Activated T-helper 1 cell treated with anti-CD3 and anti-CD28 coated beads, Interleukin-12 subunit alpha, Interleukin-12 subunit beta, Interleukin-2, Interleukin-4 antibody, amounts not matched to agents 30 ng/mL and 10 ng/mL and 1 ng/mL, durations not matched to agents 14 hours and 24 hours and 36 hours (primary cell): ENCODE measurements around the gene ARSI. TPM values are rescaled to one million over a fixed set of nuclear protein-coding genes. Genes with fewer than 3 reads are reported as not detected.

Experiments used
- DNase-seq: peaks from one replicate; pipeline ENCODE4 v3.0.0; 2021; ENCODE audit warnings: low spot score
- H3K27ac Mint-ChIP-seq: one replicate; pipeline ENCODE4 v1.8.0; 2021; ENCODE audit warnings: mild to moderate bottlenecking, mixed read lengths
- H3K27me3 Mint-ChIP-seq: one replicate; pipeline ENCODE4 v1.8.0; 2022; ENCODE audit warnings: mild to moderate bottlenecking, moderate library complexity, mixed read lengths; ENCODE audit not compliant: insufficient read depth
- H3K36me3 Mint-ChIP-seq: one replicate; pipeline ENCODE4 v1.8.0; 2021; ENCODE audit warnings: low read depth, mixed read lengths
- H3K4me1 Mint-ChIP-seq: one replicate; pipeline ENCODE4 v1.8.0; 2021; ENCODE audit warnings: low read depth, mixed read lengths
- H3K4me3 Mint-ChIP-seq: one replicate; pipeline ENCODE4 v1.8.0; 2021; ENCODE audit warnings: mild to moderate bottlenecking, moderate library complexity, mixed read lengths
- H3K9me3 Mint-ChIP-seq: one replicate; pipeline ENCODE4 v1.8.0; 2021; ENCODE audit warnings: mixed read lengths
- intact Hi-C: fragments of 100-400 bp; cut with micrococcal nuclease; formaldehyde crosslinking; loops from one replicate; pipeline ENCODE4 v1.15.1; 2024
- total RNA-seq: library from RNA; stranded (reverse); gene quantifications from 2 replicates; pipeline ENCODE4 v1.2.3, GENCODE V29; 2022

ARSI gene
- total RNA-seq, 1 donor from 2014 or later: not detected

DNA sequence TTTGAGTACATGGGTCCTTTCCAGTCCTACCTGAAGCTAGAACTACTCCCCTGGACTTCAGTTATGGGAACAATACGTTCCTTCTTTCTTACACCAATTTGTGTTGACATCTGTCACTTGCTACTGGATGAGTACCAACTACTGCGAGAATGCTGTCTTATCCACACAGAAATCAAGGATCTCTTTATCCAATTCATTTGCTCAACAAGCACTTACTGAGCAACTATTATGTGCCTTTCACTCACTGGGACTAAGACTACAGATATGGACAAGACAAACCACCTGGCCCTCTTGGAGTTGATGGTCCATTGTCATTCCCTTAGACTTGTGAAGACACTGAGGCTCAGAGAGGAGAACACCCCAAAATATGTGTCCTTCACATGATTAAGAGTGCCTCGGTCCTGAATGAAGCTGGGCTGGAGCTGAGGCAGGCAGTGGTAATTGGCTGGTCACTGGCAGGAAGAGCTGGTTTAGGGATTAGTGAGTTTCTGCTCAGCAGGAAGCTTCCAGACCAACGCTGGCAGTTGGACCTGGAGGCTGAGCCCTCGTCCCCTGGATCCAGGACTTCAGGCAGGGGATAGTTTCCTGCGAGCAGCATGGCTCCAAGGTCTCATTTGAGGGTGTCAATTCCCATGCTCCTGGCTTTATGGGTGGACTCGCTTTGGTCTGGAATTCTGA, 8.4 kb upstream of the ARSI start:
- Mint-ChIP-seq H3K27me3 (peaks cover 19% of the 10 kb centered on the region), H3K36me3 (no peaks in the 10 kb centered on the region), H3K4me3 (no peak overlapping the region), H3K9me3 (no peaks in the 10 kb centered on the region), H3K4me1 (no peaks in the 10 kb centered on the region), H3K27ac (no peak overlapping the region)
- DNase-seq: no peak
- intact Hi-C loops: no loop called here

- no peaks in the 10 kb centered on the region for H3K4me1 Mint-ChIP-seq
- DNase-seq: no peak
- H3K27ac Mint-ChIP-seq: no peak overlapping the region
- H3K36me3 Mint-ChIP-seq: no peaks in the 10 kb centered on the region
- H3K9me3 Mint-ChIP-seq: no peaks in the 10 kb centered on the region
- no peak overlapping the region for H3K4me3 Mint-ChIP-seq
- H3K27me3 Mint-ChIP-seq: peaks cover 22% of the 10 kb centered on the region
- intact Hi-C loops: no loop called here
These were observed 7.5 kb upstream of the ARSI start for GRCh38 chr5:150310246-150310645.

DNA sequence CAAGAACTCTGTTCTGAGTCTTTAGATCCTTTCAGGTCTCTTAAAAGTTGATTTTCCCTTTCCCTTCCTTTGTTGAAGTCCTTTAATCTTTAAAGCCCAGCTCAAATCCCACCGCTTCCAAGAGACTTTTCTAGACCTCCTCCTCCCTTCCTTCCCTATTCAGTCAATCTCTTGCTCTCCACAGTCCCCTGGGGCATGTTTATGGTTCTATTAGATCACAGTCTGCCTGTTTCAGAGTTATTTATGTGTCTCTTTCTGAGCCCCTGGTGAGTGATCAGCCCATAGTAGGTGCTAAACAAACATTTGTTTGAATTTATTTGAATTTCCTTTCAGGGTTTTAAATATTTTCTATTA, 7.2 kb upstream of the ARSI start:
- intact Hi-C loops: no loop called here
- no peaks in the 10 kb centered on the region for H3K36me3 Mint-ChIP-seq
- DNase-seq: no peak
- no peak overlapping the region for H3K27ac Mint-ChIP-seq
- H3K27me3 Mint-ChIP-seq: peaks cover 22% of the 10 kb centered on the region
- no peak overlapping the region for H3K4me3 Mint-ChIP-seq
- H3K9me3 Mint-ChIP-seq: no peaks in the 10 kb centered on the region
- no peaks in the 10 kb centered on the region for H3K4me1 Mint-ChIP-seq

DNA sequence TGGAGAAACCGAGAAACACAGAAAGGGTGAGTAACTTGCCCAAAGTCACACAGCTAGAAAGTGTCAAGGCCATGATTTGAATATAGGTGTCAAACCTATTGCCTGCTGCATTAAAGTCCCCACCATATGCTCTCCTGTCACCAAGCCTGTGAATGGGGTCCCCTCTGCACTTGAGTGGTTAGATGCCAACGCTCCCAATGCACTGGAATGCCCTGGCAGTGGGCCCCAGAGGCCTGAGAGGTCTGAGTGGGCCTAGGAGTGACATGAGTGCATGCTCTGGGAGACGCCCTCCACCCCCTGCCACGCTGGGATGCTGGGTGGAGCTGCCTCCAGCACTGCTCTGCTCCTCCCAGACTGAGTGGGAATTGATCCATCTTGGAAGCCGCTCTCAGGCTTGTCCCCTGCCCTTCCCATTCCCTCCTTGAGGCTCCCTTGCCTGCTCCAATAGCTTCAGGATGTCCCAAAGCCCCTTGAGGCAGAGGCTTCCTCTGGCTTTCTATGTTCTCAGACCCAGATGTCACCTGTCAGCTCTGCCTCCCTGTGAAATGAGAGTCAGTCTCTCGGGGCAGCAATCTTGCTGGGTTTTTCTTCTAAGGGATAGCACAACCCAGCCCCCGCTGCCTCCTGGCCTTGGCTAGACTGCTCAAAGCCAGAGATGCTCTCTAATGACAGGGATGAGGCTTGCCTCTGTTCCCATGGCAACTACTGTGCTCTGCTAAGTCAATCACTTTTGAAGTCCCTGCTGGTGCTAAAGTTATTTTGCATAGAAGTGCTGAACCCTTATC, 6.6 kb upstream of the ARSI start:
- no peak overlapping the region for H3K4me3 Mint-ChIP-seq
- intact Hi-C loops: no loop called here
- no peaks in the 10 kb centered on the region for H3K4me1 Mint-ChIP-seq
- H3K36me3 Mint-ChIP-seq: no peaks in the 10 kb centered on the region
- peaks cover 23% of the 10 kb centered on the region for H3K27me3 Mint-ChIP-seq
- DNase-seq: no peak
- H3K27ac Mint-ChIP-seq: no peak overlapping the region
- no peaks in the 10 kb centered on the region for H3K9me3 Mint-ChIP-seq

DNA sequence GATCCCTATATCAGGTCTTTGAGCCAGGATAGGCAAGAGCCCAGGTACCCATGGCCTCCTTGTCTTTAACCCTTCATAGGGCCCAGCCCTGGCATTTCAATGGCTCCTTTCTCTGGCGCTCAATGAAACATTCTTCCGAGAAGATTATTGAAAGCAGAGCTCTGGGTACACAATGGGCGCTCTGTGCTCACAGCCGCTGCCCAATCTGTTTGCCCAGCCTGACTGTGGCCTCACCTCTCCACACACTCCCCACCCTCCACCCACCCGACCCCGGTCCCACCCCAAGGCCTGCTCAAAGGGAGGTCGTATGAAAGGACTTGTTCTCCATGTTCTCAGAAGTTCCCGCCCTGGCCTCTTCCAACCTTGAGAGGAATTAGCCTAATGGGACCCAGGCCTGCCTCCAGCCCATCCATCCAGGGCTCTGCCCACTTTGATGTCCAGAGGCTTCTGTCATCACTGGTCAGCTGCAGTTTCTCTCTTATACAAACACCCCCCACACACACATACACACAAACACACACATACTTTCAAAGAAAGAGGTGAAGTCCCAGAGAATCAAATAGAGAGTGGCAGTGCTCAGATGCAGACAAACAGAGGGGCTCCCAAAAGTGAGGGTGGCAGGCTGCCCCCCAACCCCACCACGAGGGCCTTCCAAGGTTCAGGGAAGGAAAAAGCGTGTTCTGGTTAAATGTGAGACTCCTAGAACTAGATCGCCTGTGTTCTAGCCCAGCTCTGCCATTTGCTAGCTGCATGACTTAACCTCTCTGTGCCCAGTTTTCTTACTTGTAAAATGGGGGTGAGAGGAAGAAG, 5.1 kb upstream of the ARSI start:
- H3K36me3 Mint-ChIP-seq: no peaks in the 10 kb centered on the region
- intact Hi-C loops: no loop called here
- DNase-seq: no peak
- no peaks in the 10 kb centered on the region for H3K9me3 Mint-ChIP-seq
- peaks cover 34% of the 10 kb centered on the region for H3K27me3 Mint-ChIP-seq
- H3K4me1 Mint-ChIP-seq: no peaks in the 10 kb centered on the region
- H3K27ac Mint-ChIP-seq: no peak overlapping the region
- H3K4me3 Mint-ChIP-seq: no peak overlapping the region

- H3K36me3 Mint-ChIP-seq: no peaks in the 10 kb centered on the region
These were observed 4.1 kb upstream of the ARSI start for GRCh38 chr5:150306775-150307174.

GRCh38 chr5:150305557-150305956, 2.9 kb upstream of the ARSI start:
- Mint-ChIP-seq H3K27ac (no peak overlapping the region), H3K27me3 (peaks cover 37% of the 10 kb centered on the region), H3K9me3 (no peaks in the 10 kb centered on the region), H3K4me1 (no peaks in the 10 kb centered on the region), H3K4me3 (no peak overlapping the region), H3K36me3 (no peaks in the 10 kb centered on the region)
- intact Hi-C loops: no loop called here
- DNase-seq: no peak

More at GRCh38 chr5:150306775-150307174, 4.1 kb upstream of the ARSI start:
- Mint-ChIP-seq H3K27me3 (peaks cover 31% of the 10 kb centered on the region), H3K27ac (no peak overlapping the region), H3K9me3 (no peaks in the 10 kb centered on the region), H3K4me1 (no peaks in the 10 kb centered on the region), H3K4me3 (no peak overlapping the region)
- no peak for DNase-seq
- intact Hi-C loops: no loop called here

DNA sequence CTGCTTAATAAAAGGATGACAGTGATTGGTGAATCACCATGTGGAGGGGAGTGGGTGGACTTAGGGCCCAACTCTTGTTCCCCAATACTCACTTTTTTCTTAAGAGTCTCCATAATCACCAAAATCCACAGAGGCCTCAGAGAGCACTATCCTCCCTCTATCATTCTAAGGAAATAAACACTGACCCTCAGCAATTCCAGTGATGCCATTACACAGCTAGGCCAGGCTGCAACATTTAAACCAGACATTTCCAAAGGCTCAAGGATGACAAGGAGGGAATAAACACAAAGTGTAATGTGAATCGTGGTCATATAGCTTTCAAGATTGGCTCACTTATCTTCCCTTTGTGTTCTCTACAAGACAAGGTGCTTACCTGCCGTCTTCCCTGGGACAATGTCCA, 2.4 kb upstream of the ARSI start:
- H3K9me3 Mint-ChIP-seq: no peaks in the 10 kb centered on the region
- intact Hi-C loops: no loop called here
- no peaks in the 10 kb centered on the region for H3K4me1 Mint-ChIP-seq
- no peak for DNase-seq
- H3K27me3 Mint-ChIP-seq: peaks cover 35% of the 10 kb centered on the region
- H3K27ac Mint-ChIP-seq: no peak overlapping the region
- no peaks in the 10 kb centered on the region for H3K36me3 Mint-ChIP-seq
- H3K4me3 Mint-ChIP-seq: no peak overlapping the region

GRCh38 chr5:150304481-150305081, 1.9 kb upstream of the ARSI start:
- Mint-ChIP-seq H3K4me1 (no peaks in the 10 kb centered on the region), H3K4me3 (no peak overlapping the region), H3K36me3 (no peaks in the 10 kb centered on the region), H3K27me3 (peaks cover 34% of the 10 kb centered on the region), H3K9me3 (no peaks in the 10 kb centered on the region), H3K27ac (no peak overlapping the region)
- no peak for DNase-seq
- intact Hi-C loops: no loop called here

DNA sequence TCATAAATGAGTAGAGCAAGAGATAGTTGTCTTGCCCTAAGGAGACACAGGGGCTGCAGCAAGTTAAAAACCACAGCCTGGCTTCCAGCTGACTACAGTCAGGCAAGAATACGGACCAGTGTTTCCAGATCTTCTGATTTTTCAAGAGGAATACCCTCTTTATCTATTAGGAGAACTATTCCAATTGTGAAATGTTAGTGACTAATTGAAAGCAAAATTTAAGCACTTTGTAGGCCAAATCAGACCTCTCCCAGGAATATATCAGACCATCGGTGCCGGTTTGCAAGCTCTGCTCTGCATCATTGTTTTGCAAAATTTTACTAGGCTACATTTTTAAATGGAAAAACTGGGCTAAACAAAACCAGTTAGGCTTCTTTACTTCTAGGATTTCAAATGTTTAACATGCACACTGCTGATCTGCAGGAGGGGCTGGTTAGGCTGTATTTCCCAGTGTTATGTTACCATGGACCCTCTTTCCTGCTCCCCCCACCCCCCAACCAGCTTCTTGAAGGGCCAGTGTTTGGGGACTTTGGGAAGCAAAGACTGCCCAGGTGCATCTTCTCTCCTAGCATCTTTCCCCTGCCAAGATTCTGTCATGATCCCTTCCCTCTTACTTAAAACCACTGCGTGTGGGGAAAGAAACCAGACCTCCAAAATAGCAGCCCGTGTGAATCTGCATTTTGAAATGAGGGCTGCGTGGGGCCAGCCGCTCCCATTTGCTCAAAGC, 1.1 kb upstream of the ARSI start:
- Mint-ChIP-seq H3K4me1 (no peaks in the 10 kb centered on the region), H3K27me3 (peaks cover 34% of the 10 kb centered on the region), H3K4me3 (no peak overlapping the region), H3K36me3 (no peaks in the 10 kb centered on the region), H3K27ac (no peak overlapping the region), H3K9me3 (no peaks in the 10 kb centered on the region)
- DNase-seq: no peak
- intact Hi-C loops: no loop called here

- DNase-seq: no peak
- H3K4me1 Mint-ChIP-seq: no peaks in the 10 kb centered on the region
- H3K4me3 Mint-ChIP-seq: no peak overlapping the region
- no peaks in the 10 kb centered on the region for H3K36me3 Mint-ChIP-seq
- no peaks in the 10 kb centered on the region for H3K9me3 Mint-ChIP-seq
- intact Hi-C loops: no loop called here
- H3K27me3 Mint-ChIP-seq: peaks cover 34% of the 10 kb centered on the region
- H3K27ac Mint-ChIP-seq: no peak overlapping the region
These were observed 438 bp upstream of the ARSI start for GRCh38 chr5:150303070-150303615.

DNA sequence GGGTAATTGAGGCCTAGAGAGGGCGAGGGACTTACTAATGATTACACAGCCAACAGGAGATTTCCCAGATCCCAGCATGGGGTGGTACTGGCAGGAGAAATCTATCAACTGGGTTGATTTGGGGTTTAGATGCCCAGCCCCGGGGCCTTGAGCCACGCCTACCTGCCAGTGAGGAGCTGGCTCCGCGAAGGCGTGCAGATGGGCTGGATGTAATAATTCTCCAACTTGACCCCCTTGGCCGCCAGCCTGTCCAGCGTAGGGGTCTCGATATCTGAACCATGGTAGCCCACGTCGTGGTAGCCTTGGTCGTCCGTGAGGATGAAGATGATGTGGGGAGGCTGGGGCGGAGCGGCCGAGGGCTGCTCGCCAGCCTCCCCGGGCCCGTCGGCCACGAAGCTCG, 804 bp downstream of the ARSI start:
- H3K9me3 Mint-ChIP-seq: no peaks in the 10 kb centered on the region
- H3K4me1 Mint-ChIP-seq: no peaks in the 10 kb centered on the region
- H3K36me3 Mint-ChIP-seq: no peaks in the 10 kb centered on the region
- DNase-seq: no peak
- intact Hi-C loops: no loop called here
- no peak overlapping the region for H3K4me3 Mint-ChIP-seq
- H3K27me3 Mint-ChIP-seq: peaks cover 34% of the 10 kb centered on the region
- no peak overlapping the region for H3K27ac Mint-ChIP-seq
